ENCODE measurements around the gene PIK3C2A. TPM values are rescaled to one million over a fixed set of nuclear protein-coding genes. Genes with fewer than 3 reads are reported as not detected.
"Not testable (repeated sequence)": the region's sequence is repeated elsewhere in the genome, so short reads cannot be mapped to it uniquely, and the experiment has no call there.

The PIK3C2A gene
- total and polyA plus RNA-seq, 2 of the 8 experiments (the other 6 are each of a cell fraction or from before 2014, with no cell fraction given): 20.1 to 127 TPM

DNA sequence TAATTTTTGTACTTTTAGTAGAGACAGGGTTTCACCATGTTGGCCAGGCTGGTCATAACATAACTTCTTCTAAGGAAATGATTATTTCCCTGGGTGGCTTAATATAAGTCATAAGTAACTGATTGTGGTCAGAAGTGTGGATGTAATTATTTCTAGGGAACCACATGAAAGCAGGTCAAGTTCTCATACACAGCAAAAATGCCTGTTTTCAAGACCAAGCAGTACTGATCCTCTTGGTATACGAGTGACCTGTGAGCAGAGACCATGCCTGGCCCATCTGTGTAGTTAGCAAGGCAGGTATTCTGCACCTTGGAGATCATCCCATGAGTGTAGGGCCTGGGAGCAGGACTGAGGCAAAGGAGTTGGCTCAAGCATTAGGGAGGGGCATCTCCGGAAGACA lies 36.3 kb upstream of the PIK3C2A start (continued):
- no peak for TF ChIP-seq POLR2AphosphoS5 (IDR thresholded peaks at IDR 0.05; ENCODE audit: low read depth, low read length)
- TF ChIP-seq RXRA (IDR thresholded peaks at IDR 0.05; ENCODE audit: insufficient read depth, low read depth, low read length): no peak
- TF ChIP-seq, protein P1, sequence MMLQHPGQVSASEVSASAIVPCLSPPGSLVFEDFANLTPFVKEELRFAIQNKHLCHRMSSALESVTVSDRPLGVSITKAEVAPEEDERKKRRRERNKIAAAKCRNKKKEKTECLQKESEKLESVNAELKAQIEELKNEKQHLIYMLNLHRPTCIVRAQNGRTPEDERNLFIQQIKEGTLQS (IDR thresholded peaks at IDR 0.05; ENCODE audit: insufficient read depth, low read depth, low read length): no peak
- TF ChIP-seq SIX5 (IDR thresholded peaks at IDR 0.05; ENCODE audit: low read depth, low read length): no peak
- no peak for TF ChIP-seq HDAC6 (IDR thresholded peaks at IDR 0.05; ENCODE audit: low read depth, low read length)
- no peak for TF ChIP-seq CEBPB (IDR thresholded peaks at IDR 0.05; ENCODE audit: low read depth, low read length)
- no peak for TF ChIP-seq ASH2L (IDR thresholded peaks at IDR 0.05; ENCODE audit: low read length)

DNA sequence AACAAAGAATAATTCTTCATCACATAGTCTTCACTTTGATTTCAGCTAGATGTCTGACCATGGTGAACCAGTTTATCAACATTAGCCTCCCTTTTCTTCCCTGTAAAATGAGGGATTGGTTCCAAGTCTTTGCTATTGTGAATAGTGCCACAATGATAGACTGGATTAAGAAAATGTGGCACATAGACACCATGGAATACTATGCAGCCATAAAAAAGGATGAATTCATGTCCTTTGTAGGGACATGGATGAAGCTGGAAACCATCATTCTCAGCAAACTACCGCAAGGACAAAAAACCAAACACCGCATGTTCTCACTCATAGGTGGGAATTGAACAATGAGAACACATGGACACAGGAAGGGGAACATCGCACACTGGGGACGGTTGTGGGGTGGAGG lies 35.2 kb upstream of the PIK3C2A start:
- FAIRE-seq; H3K9me3 ChIP-seq (ENCODE audit: insufficient read depth in 2 of 2, low read depth in 1 of 2, low read length in 1 of 2); H3K4me3 ChIP-seq (ENCODE audit: extremely low read depth in 1 of 4, insufficient read depth in 2 of 4, low read depth in 3 of 4, low read length in 4 of 4); DNase-seq (ENCODE audit: low read depth in 1 of 2, low spot score in 2 of 2); H3K56ac ChIP-seq (replicated peaks; ENCODE audit: insufficient read length, low read depth, low read length); H2BK15ac ChIP-seq (ENCODE audit: low read length); H2AFZ ChIP-seq (ENCODE audit: low read length); H3K4me1 ChIP-seq (replicated peaks in 1 of 4; ENCODE audit: control insufficient read depth in 3 of 4, insufficient read depth in 4 of 4, low read length in 3 of 4); POLR2A ChIA-PET (ENCODE audit: partially characterized antibody); H3K23me2 ChIP-seq (ENCODE audit: low read depth, low read length); H3K79me2 ChIP-seq (ENCODE audit: control insufficient read depth in 1 of 2, insufficient read depth in 2 of 2, low read length in 2 of 2); H3K23ac ChIP-seq (ENCODE audit: insufficient read length); H4K8ac ChIP-seq (ENCODE audit: extremely low read depth, insufficient read depth, low read length); H3K27me3 ChIP-seq (replicated peaks in 1 of 4; ENCODE audit: control insufficient read depth in 3 of 4, extremely low read depth in 1 of 4, insufficient read depth in 3 of 4, low read length in 3 of 4); H4K5ac ChIP-seq (ENCODE audit: insufficient read length, low read depth, low read length); H3K14ac ChIP-seq (ENCODE audit: insufficient read length); H3K9ac ChIP-seq (replicated peaks in 1 of 4; ENCODE audit: extremely low read depth in 1 of 4, low read depth in 3 of 4, low read length in 3 of 4); H2AK5ac ChIP-seq (ENCODE audit: low read depth, low read length); H2BK5ac ChIP-seq (ENCODE audit: low read depth, low read length); H3K18ac ChIP-seq (ENCODE audit: extremely low read depth, low read length); H3K79me1 ChIP-seq (ENCODE audit: low read depth, low read length); H2BK20ac ChIP-seq (ENCODE audit: low read length); H3K36me3 ChIP-seq (ENCODE audit: control insufficient read depth in 2 of 4, insufficient read depth in 4 of 4, low read length in 3 of 4); H4K91ac ChIP-seq (replicated peaks; ENCODE audit: insufficient read length, low read length); H3K4me2 ChIP-seq (ENCODE audit: insufficient read depth in 1 of 2, low read depth in 2 of 2, low read length in 2 of 2); H3K4ac ChIP-seq (replicated peaks; ENCODE audit: insufficient read length, low read depth, low read length); H4K20me1 ChIP-seq (replicated peaks in 1 of 2; ENCODE audit: control insufficient read depth in 1 of 2, insufficient read depth in 2 of 2, low read length in 2 of 2); H2BK12ac ChIP-seq (ENCODE audit: low read depth, low read length); H3K27ac ChIP-seq (ENCODE audit: low read depth, low read length); H2BK120ac ChIP-seq (replicated peaks; ENCODE audit: low read depth, low read length): not testable (repeated sequence)
- CTCF ChIA-PET (ENCODE audit: partially characterized antibody): interaction anchor here (0.6 to 6.0 kb wide), 3 partner anchors 13 to 141 kb away, joined by 3 to 29 read pairs (median 4); no protein-coding TSS in a partner anchor
- WGBS, 2 experiments (ENCODE audit: extremely low coverage in 1 of 2, insufficient coverage in 1 of 2, insufficient read length in 1 of 2, insufficient replicate concordance in 2 of 2, low coverage in 1 of 2, low lambda C conversion rate in 2 of 2, missing lambda C conversion rate in 1 of 2): 85% methylated on average over 4 of the region's 4 CpGs; no CpG with 5 or more reads in 1 of the 2 experiments

Data from H1 (cell line).